AG09309 (cell line): ENCODE data around the gene POMGNT1.

Experiments used
- DNase-seq: peaks from one replicate; pipeline ENCODE4 v3.0.0-alpha.2; 2010; ENCODE audit warnings: low read depth
- H3K4me3 ChIP-seq: 2 replicates; pipeline ENCODE4 v1.5.1; 2011; ENCODE audit warnings: mild to moderate bottlenecking, low read depth, low read length, moderate library complexity; ENCODE audit not compliant: control insufficient read depth
- TF ChIP-seq, protein P1 (sequence below): IDR thresholded peaks from 2 replicates; pipeline ENCODE4 v1.5.1; 2011; ENCODE audit warnings: mild to moderate bottlenecking, low read depth, low read length, inconsistent platforms; ENCODE audit not compliant: insufficient read depth, control insufficient read depth; ENCODE audit errors: missing control alignments

POMGNT1 gene

DNA sequence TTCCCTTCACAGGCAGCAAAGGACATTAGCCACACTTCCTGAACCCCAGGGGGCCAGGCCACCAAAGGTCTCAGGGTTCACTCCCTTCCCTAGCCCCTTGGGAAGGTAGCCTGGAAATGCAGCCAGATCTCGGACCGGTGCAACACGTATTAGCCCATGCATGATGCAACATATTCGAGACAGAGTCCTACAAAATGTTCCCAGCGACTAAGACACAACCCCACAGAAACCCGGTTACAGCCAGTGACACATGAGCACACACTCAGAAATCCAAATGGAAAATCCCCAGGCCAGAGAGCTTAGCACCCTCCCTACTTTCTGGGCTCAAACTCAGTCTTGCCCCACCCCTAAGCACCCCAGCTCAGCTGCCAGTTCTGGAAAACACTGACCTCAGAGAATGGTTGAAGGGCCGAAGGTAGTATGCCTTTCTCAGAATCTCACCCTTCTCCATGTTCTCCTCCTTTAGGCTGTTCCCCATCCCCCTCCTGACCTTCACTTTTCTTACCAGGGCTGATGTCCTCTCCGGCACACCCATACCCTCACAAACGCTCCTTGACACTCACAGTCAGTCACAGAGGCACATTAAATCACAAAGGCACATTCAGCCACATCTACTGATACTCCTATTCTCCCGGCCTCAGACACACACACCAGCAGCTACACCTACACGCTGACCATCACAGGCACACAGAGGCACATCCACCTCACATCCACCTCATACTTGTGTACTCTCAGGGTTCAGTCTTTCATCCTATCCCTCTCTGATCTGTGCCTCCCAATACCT, 23.6 kb downstream of the POMGNT1 start, which contains the start of gene TSPAN1:
Gene TSPAN1 (plus strand): TSS at position 640 of the 784 bp plus-strand sequence. CDS start 6,021 bp downstream, outside the sequence.
- H3K4me3 ChIP-seq: no peak within 1 kb of the TSS
- DNase-seq: no peak
- TF ChIP-seq, protein P1, sequence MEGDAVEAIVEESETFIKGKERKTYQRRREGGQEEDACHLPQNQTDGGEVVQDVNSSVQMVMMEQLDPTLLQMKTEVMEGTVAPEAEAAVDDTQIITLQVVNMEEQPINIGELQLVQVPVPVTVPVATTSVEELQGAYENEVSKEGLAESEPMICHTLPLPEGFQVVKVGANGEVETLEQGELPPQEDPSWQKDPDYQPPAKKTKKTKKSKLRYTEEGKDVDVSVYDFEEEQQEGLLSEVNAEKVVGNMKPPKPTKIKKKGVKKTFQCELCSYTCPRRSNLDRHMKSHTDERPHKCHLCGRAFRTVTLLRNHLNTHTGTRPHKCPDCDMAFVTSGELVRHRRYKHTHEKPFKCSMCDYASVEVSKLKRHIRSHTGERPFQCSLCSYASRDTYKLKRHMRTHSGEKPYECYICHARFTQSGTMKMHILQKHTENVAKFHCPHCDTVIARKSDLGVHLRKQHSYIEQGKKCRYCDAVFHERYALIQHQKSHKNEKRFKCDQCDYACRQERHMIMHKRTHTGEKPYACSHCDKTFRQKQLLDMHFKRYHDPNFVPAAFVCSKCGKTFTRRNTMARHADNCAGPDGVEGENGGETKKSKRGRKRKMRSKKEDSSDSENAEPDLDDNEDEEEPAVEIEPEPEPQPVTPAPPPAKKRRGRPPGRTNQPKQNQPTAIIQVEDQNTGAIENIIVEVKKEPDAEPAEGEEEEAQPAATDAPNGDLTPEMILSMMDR: no peak

DNA sequence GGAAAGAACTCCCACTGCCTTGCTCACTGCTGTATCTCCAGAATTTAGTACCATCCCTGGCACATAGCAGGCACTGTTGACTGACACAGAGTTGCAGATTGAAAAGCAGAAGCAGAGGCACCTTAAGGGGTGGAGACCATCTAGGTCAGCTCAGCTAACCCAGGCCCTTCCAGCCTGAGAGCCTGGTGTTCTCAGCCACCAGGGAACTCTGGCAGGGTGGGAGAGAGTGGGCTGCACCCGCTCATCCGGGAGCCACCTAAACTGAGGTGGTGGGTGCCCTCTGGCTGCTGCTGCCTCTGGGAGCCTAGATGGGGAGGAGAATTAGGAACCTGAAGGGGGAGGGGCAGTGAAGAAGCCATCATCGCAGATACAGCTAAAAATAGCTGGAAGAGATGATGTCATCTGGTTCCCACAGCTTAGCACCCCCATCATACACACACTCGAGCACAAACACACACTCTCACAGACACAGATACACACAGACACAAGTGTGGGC, 24.8 kb downstream of the POMGNT1 start:
- TF ChIP-seq, protein P1: no peak
- H3K4me3 ChIP-seq: no peak overlapping the region
- no peak for DNase-seq

DNA sequence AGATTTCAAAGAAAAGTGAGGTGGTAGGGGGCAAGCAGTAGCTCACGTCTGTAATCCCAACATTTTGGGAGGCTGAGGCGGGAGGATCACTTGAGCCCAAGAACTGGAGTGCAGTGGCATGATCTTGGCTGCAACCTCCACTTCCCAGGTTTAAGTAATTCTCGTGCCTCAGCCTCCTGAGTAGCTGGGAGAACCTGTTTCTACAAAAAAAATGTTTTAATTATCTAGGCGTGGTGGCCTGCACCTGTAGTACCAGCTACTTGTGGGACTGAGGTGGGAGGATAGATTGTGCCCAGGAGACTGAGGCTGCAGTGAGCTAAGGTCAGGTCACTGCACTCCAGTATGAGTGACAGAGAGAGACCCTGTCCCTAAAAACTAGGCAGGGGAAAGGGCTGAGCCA, 25.9 kb downstream of the POMGNT1 start:
- TF ChIP-seq, protein P1: no peak
- DNase-seq: no peak
- no peak overlapping the region for H3K4me3 ChIP-seq

DNA sequence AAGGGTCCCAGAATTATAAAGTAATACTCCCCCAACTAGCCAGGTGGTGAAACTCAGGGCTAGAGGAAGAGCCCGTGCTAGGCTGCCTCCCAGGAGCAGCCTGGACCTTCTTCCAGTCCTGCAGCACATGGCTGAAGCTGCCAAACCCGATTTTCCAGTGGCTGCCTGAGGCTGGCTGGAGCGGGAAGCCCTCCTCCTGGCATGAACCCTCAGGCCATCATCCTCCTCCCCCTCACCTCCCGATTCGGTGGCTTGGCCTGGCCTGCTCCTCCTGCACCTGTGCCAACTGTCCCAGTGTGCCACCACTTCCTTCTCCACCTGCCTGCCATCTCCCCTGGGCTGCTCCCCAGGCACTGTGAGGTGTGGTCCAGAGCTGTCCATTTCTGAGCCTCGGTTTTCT, 26.4 kb downstream of the POMGNT1 start:
- TF ChIP-seq, protein P1: no peak
- no peak overlapping the region for H3K4me3 ChIP-seq
- no peak for DNase-seq

DNA sequence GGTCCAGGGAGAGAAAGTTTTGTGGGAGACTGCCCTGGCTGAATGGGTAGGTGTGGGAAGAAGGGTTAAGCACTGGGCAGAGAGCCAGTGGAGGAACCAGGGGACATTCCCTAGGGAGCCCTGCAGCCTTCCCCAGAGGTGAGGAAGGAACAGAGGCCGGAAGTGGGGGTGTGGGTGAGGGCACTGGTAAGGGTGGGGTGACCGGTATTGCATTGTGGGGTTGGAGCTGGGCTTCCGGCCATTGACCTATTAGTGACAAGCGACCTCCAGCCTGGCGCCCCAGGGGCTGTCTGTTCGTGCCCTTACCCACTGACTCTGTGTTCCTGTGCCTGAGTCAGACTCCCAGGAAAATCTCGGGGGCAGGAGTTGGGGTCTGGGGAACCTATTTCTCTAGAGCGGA, 26.9 kb downstream of the POMGNT1 start:
- no peak for DNase-seq
- TF ChIP-seq, protein P1: no peak
- no peak overlapping the region for H3K4me3 ChIP-seq

DNA sequence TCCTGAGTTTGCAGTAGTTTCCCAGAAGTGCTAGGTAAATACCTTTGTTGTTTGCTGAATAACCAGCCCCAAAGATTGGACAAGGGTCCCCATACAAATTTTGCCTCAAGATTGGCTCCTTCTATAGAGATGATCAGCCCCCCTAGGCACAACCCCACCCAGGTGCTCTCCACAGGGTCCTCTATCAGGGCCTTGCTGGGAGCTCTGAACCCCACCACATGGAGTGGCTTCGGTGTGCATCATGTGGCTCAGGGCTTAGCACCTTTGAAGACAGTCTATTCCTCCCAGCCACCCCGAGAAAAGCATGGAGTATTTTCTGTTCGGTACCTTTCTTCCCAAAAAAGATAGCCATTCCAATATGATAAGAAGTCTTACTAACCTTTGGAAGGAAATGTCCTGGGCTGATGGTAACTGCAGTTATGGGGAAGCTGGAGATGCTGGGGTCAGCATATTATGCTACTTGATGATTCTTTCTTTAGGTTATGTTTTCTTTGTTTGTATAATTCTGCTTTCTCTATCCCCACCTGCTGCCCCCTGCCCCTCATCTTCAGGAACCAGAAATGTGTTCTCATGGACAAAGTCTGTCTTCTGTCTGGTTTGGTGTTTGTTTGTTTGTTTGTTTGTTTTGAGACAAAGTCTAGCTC, 28.3 kb downstream of the POMGNT1 start:
- TF ChIP-seq, protein P1: no peak
- DNase-seq: no peak
- no peak overlapping the region for H3K4me3 ChIP-seq
